RPMI8226 (cell line): ENCODE measurements around the gene C19orf25.

Experiments used
- DNase-seq: peaks from one replicate; pipeline ENCODE4 v3.0.0-alpha.2; 2015

Gene C19orf25

GRCh38 chr19:1427221-1427920, 51.6 kb downstream of the C19orf25 start:
- DNase-seq = no peak

- no peak for DNase-seq
Measured at GRCh38 chr19:1426736-1427135, 52.3 kb downstream of the C19orf25 start.

GRCh38 chr19:1425902-1426301, 53.1 kb downstream of the C19orf25 start:
- DNase-seq = no peak

GRCh38 chr19:1425102-1425837, 53.7 kb downstream of the C19orf25 start:
- no peak for DNase-seq

- no peak for DNase-seq
Measured at GRCh38 chr19:1424192-1424955, 54.6 kb downstream of the C19orf25 start.

GRCh38 chr19:1423436-1424191, 55.4 kb downstream of the C19orf25 start:
- DNase-seq = no peak
